HG03460 (cell line): ENCODE measurements around the gene FGR.
"Not testable (repeated sequence)": the region's sequence is repeated elsewhere in the genome, so short reads cannot be mapped to it uniquely, and the experiment has no call there.

Experiments used
- ATAC-seq: cut with Tn5 transposase; IDR thresholded peaks from one replicate; pipeline ENCODE4 v1.9.1; 2021; ENCODE audit not compliant: unreplicated experiment

The FGR gene

GRCh38 chr1:27634985-27635367, at the start of gene FGR:
FGR (minus strand) TSS chr1:27635185; CDS start chr1:27623916, 11,269 bp downstream.
- no peak for ATAC-seq

- no peak for ATAC-seq
These were observed 49.2 kb upstream of the FGR start for GRCh38 chr1:27684176-27684575.

DNA sequence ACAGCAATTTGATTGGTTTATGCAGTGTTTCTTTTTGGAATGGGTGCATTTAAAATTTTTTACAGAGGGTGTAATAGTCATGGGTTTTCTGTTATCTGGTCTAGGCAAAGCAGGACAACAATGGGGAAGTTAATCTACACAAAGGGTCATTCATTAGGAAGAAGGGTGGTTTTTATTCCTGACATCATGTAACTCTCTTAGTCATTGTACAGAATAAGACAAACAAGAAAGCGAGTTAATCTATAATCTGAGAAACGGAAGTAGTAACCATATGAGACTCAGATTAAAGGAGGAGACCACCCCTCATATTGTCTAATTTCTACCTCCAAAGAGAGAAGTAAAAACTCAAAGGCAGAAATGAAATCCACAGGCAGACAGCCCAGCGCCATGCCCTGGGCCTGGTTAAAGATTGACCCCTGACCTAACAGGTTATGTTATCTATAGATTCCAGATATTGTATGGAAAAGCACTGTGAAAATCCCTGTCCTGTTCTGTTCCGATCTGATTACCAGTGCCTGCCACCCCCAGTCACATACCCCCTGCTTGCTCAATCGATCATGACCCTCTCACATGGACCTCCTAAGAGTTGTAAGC, 47.5 kb upstream of the FGR start:
- no peak for ATAC-seq

DNA sequence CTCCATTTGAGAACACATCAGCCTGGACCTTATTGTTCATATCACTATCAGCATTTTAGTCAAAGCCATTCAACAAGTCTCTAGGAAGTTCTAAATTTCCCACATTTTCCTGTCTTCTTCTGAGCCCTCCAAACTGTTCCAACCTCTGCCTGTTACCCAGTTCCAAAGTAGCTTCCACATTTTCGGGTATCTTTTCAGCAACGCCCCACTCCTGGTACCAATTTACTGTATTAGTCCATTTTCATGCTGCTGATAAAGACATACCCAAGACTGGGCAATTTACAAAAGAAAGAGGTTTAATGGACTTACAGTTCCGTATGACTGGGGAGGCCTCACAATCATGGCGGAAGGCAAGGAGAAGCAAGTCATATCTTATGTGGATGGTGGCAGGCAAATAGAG, 46.6 kb upstream of the FGR start:
- not testable (repeated sequence) for ATAC-seq

DNA sequence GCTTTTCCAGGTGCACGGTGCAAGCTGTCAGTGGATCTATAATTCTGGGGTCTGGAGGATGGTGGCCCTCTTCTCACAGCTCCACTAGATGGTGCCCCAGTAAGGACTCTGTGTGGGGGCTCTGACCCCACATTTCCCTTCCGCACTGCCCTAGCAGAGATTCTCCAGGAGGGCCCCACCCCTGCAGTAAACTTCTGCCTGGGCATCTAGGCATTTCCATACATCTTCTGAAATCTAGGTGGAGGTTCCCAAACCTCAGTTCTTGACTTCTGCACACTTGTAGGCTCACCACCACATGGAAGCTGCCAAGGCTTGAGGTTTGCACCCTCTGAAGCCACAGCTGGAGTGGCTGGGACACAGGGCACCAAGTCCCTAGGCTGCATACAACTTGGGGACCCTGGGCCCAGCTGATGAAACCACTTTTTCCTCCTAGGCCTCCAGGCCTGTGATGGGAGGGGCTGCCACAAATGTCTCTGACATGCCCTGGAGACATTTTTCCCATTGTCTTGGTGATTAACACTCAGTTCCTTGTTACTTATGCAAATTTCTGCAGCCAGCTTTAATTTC, 45.3 kb upstream of the FGR start:
- not testable (repeated sequence) for ATAC-seq

GRCh38 chr1:27678747-27679146, 43.8 kb upstream of the FGR start:
- ATAC-seq, result no peak

- ATAC-seq, result no peak
These were observed 41.4 kb upstream of the FGR start for GRCh38 chr1:27676410-27676809.

DNA sequence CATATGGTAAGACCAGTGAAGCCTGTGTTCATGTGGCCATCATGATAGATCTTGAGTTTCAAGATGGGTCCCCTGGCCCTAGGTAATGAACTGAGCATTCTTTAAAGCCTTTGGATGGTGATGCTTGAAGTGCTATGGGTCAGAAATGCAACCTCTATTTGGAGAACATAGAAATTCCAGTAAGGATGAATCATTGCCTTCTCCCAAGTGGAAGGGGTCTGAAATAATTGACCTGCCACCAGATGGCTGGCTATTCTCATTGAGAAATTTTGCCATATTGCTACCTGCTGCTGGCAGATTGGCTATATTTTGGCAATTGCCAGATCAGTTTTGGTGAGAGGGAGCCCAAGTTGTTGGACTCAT, 37.7 kb upstream of the FGR start:
- no peak for ATAC-seq

- ATAC-seq, result peak; percentile 87
These were observed 37.2 kb upstream of the FGR start, which contains the start of gene IFI6 for GRCh38 chr1:27671964-27672749. IFI6 (minus strand) TSS chr1:27672192; CDS start chr1:27669314, 2,878 bp downstream.

DNA sequence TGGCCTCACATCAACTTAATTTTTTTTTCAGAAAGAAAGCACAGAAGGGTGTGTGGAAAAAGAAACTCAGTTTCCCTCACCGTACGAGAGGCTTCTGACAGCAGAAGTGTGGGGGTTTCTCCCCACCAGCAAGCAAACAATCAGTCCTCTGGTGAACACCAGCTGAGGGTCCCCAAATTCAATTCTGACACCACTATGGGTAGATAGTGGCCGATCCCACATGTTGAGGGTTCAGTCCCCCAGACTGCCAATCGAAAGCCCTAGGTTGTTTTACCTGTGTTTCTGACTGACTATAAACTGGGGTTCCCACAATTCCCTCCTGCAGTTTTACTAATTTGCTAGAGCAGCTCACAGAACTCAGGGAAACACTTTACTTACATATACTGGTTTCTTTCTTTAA, 34.9 kb upstream of the FGR start:
- no peak for ATAC-seq

GRCh38 chr1:27668808-27669723, 34.1 kb upstream of the FGR start:
- no peak for ATAC-seq

GRCh38 chr1:27668121-27668807, 33.3 kb upstream of the FGR start:
- ATAC-seq, result no peak

DNA sequence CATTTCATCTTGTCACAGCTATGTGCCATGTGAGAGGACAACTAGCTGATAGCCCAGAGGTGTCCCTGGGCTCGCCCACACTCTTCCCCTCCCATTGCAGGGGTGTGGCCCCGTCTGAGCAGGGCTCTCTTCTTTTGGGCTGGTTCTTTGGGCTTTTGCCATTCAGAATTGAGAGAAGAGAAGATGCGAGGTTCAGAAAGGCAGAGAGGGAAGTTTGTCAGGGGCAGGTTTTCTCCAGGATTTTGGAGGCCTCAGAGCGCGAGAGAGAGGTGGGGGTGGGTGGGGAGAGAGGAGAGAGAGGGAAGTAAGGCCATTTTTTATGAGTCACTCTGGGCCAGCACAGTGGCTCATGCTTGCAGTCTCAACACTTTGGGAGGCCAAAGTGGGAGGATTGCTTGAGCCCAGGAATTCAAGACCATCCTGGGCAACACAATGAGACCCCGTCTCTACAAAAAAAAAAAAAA, 31.8 kb upstream of the FGR start:
- no peak for ATAC-seq

GRCh38 chr1:27666294-27666693, 31.3 kb upstream of the FGR start:
- ATAC-seq, result no peak

GRCh38 chr1:27665016-27665651, 30.1 kb upstream of the FGR start:
- ATAC-seq, result no peak

GRCh38 chr1:27664291-27664690, 29.3 kb upstream of the FGR start:
- ATAC-seq, result no peak

DNA sequence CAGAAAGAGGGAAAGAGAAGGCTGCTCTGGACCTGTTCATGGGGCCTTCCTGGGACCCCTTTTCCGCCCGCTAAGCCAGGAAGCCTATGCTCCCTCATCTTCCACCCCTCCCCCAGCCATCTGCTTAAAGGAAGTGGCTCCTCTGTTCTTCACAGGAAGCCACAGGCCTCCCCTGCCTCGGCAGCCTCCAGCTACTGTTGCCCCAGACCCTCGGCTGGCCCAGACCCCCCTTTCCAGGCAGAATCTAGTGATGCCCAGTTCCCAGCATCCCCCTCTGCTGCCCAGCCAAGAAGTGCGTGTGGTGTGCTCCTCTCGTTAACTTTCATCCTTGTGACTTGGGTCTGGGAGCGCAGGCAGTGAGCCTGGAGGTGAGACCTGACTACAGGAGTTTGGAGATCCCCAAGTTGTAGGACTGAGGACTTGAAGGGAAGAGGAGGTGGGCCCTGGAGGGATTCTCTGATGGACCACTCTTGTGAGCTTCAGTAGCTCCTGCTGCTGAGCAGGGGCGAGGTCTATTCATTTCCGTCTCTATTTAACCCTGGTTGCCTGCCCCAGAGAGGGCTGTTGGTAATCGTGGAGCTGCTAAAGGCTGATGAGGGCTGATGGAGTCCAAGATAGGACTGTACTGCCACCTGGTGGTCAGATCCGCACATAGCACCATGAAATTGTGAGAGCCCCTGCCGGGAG, 27.9 kb upstream of the FGR start:
- ATAC-seq, result peak; percentile 41

DNA sequence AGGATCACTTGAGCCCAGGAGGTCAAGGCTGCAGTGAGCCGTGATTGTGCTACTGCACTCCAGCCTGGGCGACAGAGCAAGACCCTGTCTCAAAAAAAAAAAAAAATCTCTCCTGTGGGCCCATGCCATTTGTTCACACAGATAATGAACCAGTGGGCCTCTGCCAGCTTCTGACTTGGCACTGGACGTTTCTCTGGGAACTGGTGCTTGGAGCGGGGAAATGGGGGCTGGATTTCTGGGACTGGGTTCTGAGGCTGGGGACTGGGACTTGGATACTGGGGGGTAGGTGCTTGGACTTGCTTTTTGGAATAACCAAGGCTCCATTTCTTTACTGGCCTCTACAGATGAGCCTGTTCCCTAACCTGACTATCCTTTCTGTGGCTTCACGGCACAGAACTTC, 27.3 kb upstream of the FGR start:
- ATAC-seq, result no peak

- ATAC-seq, result no peak
These were observed 26.6 kb upstream of the FGR start for GRCh38 chr1:27661412-27662075.
